ENCODE results near the gene WDR4.
"Not testable (repeated sequence)": the region's sequence is repeated elsewhere in the genome, so short reads cannot be mapped to it uniquely, and the experiment has no call there.

WDR4 gene, protein sequence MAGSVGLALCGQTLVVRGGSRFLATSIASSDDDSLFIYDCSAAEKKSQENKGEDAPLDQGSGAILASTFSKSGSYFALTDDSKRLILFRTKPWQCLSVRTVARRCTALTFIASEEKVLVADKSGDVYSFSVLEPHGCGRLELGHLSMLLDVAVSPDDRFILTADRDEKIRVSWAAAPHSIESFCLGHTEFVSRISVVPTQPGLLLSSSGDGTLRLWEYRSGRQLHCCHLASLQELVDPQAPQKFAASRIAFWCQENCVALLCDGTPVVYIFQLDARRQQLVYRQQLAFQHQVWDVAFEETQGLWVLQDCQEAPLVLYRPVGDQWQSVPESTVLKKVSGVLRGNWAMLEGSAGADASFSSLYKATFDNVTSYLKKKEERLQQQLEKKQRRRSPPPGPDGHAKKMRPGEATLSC

DNA sequence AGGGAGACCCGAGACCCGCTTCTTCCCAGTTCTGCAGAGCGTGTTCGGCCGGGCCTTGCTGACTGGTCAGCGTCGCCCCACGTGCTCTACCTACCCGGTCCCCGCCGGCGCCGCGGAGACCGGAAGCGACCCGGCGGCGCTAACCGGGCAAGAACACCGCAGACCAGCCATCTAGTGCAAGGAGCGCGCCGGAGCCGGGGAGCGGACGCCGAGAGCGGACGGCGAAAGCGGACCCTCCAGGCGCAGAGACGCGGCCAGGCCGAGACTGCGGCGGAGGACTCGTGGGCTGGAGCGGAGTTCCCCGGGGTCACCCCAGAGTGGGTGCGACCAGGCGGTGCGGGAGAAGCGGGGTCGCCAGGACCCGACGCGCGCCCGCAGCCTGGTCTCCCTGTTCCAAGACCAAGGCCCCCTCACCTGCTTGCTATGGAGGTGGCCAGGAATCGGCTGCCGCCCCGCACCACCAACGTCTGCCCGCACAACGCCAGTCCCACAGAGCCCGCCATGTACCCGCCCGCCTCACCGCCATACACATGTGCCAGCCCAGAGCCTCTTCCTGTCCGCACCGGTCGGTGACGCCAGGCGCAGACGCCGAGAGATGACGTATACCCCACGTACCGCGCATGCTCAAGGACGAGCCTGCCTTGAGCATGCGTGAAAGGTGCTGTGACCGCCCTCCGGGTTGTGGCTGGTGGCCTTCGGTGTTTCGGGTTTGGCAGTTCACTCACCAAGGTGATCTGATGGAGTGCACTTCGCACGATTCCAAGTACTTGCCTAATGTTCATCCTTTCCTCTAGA is at the start of gene WDR4:
TSS of gene WDR4 (minus strand) at position 547 of the 795 bp plus-strand sequence. CDS start at position 503, 44 bp downstream.
- peak; percentile 87 to 96 for DNase-seq

DNA sequence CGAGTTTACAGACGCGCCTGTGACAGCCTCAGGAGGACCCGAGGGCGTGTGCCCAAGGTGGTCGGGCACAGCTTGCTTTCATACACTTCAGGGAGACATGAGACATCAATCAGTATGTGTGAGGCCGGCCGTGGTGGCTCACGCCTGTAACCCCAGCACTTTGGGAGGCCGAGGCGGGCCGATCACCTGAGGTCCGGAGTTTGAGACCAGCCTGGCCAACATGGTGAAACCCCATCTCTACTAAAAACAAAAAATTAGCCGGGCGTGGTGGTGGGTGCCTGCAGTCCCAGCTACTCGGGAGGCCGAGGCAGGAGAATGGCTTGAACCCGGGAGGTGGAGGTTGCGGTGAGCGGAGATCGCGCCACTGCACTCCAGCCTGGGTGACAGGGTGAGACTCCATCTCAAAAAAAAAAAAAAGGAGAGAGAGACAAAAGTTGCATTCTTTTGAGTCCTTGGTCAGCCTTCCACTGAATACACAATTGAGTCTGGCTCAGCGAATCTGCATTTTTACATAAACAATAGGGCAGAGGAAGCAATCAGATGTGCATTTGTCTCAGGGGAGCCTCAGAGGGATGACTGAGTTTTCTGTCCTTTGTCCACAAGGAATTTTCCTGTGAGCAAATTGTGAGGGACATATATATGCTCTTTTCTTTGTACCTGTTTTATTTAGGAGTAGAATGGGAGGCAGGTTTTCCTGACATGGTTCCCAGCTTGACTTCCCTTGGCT is 48.3 kb upstream of the WDR4 start:
- peak; percentile 11 to 34 for DNase-seq

DNA sequence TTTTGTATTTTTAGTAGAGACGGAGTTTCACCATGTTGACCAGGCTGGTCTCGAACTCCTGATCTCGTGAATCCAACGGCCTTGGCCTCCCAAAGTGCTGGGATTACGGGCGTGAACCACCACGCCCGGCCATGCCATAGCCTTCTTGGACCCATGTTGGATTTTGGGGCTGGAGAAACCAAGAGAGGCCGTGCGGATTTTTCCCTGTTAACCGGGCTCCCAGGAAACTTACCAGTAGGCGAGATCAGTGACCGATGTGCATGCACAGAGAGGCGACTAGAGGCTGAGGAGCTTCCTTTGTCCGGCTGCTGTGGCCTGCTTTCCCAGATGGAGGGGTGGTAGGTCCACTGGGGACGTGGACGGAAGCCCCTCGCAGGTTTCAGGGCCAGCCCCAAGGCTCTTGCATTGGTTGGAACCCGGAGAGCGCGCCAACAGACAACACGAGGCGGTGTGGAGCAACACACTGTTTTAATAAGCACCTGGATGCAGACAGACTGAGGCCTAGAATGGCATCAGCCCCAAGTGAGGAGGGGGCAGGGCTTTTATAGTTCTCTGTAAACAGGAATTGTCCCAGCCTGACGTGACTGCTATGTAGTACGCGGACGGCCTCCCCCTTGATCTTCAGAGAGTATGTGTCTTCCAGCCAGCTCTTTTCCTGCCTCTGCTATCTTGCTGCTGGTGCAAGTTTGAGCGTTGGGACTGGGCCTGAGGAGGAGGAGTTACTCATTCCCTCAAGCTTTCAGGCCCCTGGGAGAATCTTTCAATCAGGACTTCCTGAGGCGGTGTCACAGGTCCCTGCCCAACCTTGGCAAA is 46.0 kb upstream of the WDR4 start, which contains the start of gene ERVH48-1:
TSS of gene ERVH48-1 (minus strand) at position 517 of the 813 bp plus-strand sequence. CDS start 6,624 bp downstream, outside the sequence.
- DNase-seq = no peak

DNA sequence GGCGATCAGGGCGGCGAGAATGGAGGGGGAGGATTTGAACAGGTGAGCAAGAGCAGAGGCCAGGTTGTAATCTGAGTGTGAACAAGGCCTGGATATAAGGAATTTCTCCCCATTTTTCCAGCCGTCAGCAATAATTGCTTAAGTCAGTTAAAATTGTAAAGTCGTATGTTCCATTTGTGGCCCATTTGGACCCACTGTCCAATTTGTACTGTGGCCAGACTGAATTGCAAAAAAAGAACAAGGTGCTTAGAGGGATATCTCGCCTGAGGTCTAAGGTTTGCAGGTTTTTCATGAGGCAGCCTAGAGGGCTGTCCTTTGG is 45.1 kb upstream of the WDR4 start:
- no peak for DNase-seq

DNA sequence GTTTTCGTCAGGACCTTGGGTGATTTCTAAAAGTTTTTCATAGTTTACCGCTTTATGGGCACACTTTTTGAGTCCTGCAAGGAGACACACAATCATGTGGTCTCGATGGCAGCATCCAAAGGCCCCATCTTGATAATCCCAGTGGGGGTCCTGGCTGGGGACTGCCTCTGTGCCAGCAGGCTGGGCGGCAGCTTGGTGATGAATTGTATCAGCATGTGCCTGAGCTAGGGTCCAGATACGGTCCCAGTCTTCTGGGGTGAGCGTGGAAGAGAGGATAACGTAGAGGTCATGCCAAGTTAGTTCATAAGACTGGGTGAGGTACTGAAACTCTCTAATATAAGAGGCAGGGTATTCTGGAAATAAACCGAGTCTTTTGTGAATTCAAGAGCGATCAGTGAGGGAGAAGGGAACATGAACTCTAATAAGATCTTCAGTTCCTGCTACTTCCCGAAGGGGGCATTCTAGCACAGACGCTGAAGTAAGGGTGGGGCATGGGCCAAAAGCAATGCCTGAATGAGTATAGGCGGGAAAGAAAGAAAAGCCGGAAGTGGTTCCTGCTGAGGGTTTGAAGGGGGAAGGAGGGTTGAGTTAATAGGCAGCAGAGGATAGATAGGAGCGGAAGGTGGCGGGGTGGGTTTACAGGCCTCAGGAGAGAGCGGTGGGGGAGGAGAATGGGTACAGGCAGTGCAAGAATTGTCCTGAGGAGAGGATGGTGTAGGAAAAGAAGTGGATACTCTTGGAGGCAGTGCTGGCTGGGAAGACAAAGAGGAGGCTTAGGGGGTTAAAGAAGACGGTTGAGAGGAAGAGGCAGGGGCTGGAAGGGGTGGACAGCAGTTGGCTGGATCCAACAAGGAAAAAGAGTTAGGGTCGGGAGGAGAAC is 44.5 kb upstream of the WDR4 start:
- DNase-seq = peak; percentile 56 to 59

DNA sequence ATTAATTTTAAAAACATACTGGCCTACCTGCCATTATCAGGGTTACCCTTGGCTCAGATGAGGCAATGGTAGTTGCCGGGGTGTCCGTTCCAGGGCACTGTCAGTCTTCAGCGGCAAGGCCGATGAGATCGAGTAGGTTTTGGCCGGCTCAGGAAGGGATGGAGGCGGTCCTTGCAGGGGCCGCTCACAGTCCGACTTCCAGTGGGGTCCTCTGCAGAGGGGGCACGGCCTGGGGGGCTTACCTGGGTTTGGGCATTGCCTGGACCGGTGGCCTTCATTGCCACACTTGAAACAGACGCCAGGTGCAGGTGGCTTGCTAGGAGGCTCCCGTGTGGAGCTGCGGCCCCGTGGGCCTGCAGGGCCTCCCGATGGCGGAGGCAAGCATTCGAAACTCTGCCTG is 43.6 kb upstream of the WDR4 start:
- DNase-seq = no peak

DNA sequence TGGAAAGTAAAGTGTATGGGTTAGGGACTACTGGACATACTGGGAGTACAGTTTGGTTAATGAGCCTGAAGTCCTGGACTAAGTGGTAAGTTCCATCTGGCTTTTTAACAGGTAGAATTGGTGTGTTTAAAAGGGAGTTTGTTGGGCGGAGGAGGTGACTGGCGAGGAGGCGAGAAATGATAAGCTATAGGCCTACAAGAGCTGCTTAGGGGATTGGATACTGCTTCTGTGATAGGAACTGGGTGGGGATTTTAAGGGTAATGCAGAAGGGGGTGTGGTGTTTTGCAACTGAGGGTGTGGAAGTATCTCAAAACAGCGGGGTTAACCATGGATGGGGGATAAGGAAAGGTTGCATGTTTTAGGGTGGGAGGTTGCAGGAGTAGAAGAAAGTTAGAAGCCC is 42.6 kb upstream of the WDR4 start:
- DNase-seq = no peak

DNA sequence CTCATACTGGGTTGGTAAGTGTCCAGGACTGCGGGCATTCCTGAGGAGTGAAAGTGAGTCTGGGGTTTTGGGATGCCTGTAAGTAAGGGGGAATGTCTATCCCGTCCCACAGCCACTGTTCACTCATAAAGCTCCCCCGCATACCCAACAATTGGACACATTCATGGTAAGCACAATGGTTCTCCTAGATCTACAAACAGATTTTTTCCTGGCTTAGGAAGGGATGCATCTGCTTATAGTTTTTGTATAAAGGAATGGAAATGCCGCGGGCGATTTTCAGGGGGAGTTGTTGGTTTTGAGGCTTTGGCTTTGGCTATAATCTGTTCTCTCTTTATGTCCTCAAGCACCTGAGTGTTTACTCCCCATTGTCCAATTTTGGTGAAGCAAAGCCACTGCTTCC is 39.0 kb upstream of the WDR4 start:
- no peak for DNase-seq

DNA sequence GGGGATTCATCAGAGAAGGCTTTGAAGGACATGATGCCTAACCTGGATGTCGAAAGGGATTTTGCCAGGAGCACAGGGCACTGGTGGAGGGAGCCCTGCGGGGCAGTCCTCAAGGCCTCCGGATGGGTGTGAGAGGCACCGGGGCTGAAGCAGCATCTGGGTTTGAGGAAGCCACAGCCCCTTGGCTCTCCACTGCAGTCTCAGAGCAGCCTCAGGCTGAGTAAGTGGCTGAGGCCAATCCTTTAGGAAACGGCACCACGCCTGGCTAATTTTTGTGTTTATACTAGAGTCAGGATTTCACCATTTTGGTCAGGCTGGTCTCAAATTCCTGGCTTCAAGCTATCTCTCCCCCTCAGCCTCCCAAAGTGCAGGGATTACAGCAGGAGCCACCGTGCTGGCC is 34.1 kb upstream of the WDR4 start:
- DNase-seq = no peak

DNA sequence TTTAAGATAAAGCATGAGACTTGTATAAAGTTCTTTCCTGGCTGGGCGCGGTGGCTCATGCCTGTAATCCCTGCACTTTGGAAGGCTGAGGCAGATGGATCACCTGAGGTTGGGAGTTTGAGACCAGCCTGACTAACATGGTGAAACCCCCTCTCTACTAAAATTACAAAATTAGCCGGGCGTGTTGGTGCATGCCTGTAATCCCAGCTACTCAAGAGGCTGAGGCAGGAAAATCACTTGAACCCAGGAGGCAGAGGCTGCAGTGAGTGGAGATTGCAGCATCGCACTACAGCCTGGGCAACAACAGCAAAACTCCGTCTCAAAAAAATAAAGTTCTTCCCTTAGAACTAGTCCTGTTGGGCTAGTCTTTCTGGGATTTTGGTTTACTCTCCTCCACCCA is 32.6 kb upstream of the WDR4 start:
- not testable (repeated sequence) for DNase-seq

DNA sequence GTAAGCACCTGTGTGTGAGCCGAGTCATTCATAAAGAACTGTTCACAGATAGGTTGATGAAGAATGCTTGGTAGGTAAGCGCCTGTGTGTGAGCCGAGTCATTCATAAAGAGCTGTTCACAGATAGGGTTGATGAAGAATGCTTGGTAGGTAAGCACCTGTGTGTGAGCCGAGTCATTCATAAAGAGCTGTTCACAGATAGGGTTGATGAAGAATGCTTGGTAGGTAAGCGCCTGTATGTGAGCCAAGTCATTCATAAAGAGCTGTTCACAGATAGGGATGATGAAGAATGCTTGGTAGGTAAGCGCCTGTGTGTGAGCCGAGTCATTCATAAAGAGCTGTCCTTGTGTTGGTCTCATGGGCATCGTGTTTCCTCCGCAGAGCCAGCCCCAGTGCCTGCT is 29.1 kb upstream of the WDR4 start:
- DNase-seq = not testable (repeated sequence)

DNA sequence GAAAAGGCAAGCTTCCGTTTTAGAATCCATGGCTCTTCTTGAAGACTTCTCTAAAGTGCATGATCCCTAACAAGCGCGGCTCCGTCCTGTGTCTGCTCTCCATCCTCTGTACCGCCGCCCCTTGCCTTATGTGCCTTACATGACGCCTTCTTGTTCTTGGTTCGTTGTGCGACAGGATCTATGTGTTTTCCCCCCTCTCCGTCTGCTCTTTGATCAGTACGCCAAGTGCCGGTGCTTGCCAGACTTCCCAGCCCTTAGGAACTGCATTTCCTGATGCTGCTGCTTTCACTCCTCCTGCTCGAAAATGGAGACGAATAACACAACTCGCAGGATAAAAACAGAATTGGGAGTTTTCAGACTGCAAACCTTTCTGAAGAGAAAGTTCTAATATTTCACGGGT is 26.9 kb upstream of the WDR4 start:
- DNase-seq = peak in 1 of 2 donors; percentile 21

DNA sequence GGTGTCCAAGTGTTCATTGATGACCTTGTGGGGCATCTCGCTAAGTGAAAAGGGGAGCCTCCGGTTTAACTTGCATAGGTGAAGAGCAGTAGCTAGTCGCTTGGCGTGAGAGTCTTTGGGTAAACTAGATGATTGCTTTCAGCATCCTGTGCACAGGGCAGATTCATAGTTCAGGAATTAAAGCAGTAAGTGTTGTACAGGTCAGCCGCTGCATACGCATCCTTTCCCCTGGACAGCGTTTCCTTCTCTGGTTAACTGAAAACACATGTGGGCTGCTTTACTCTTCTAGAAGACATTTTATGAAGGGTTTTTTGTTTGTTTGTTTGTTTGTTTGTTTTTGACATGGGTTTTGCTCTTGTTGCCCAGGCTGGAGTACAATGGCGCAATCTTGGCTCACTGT is 25.9 kb upstream of the WDR4 start:
- DNase-seq = no peak

DNA sequence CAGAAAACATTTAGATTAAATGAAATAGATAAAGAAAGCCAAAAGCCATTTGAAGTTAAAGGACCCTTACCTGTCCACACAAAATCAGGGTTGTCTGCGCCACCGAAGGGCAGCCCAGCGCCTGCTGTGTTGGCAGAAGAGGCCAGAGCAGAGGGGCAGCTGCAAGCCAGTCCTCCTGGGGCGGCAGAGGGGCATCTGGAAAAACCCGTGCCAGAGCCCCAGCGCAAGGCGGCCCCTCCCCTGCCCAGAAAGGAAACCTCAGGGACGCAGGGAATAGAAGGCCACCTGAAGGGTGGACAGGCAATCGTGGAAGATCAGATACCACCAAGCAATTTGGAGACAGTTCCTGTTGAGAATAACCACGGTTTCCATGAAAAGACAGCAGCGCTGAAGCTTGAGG is 24.5 kb upstream of the WDR4 start:
- DNase-seq = no peak

DNA sequence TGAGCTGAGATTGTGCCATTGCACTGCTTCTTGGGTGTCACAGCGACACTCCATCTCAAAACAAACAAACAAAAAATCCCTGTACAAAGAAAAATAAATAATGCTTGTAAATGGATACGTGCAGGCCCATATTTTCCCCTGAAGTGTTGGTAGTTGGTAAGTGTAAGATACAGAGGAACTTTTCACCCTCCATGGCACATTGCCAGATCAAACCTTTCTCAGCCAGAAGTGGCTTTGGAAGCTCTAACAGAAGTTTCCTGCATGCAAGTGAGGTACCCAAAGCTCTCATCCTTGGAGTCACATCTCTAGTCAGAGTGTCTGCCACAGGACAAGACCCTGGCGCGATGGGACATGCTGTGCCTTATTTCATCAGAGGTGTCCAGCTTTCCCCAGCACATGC is 21.1 kb upstream of the WDR4 start:
- DNase-seq = no peak

DNA sequence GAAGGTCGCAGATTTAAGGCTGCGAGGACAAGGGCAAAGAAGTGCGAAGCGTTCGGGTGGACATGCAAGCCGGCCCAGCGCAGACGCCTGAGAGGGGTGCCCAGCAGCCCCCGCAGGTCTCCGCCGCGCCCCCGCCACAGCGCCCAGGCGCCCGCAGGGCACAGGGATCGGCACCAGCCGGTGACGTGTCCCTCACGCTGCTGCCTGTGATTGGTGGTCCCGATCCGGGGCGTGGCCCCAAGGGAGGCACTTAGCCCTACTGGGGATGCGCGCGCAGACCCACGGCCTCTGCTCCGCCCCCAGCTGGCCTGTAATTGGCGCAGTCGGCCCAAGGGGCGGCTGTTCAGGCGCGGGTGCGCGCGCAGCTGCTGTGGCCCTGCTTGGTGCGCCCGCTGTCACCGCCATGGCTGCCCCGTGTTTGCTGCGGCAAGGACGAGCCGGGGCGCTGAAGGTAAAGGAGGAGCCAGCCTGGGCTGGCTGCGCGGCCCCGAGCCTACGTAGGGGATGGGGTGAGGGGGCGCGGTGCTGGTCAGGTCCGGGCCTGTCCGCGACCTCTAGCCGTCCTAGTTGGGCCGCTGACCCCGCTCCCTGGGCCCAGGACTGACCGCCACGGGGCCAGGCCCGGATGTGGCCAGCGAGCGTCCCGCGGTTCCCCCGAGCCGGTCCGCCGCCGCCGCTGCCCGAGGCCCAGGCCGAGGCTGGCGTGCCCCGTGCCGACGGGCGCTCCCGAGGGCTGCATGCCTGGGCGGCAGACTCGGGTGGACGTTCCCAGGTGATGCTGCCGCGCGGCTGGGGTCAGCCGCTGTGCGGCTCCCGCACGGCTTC is 13.8 kb upstream of the WDR4 start, which contains the start of gene NDUFV3:
TSS of gene NDUFV3 (plus strand) at position 379 of the 825 bp plus-strand sequence. CDS start at position 404, 25 bp downstream.
- peak; percentile 98 to 100 for DNase-seq

DNA sequence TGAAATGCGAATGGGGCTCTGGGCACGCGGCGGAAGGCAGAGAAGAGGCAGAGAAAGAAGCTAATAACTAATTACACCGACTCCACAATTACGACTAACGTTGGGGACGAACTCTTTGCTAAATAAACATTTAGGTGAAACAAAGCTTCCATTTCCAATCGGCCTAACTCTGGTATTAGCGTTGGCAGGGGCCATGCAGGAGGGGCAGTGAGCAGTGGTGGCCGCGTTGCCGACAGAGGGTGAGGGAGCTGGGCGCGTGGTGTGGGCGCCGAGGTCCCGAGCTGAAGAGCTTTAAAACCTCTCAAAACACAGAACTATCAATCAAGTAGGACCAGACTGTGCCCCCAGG is 13.2 kb upstream of the WDR4 start:
- DNase-seq = no peak

DNA sequence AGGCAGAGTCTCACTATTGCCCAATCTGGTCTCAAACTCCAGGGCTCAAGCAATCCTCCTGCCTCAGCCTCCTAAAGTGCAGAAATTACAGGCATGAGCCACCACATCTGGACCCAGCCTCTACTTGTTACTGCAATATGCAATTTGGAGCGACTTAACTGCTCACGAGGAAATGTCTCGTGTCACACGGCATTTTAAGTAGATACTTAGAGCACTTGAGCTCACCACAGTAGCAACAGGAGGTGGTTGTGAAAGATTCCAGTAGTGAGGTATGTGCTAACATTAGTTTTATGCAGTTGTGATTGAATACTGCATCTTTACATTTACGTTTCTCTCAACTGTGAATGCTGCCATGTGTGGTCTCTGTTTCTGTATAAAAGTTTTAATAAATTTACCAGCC is 8.0 kb upstream of the WDR4 start:
- no peak for DNase-seq

DNA sequence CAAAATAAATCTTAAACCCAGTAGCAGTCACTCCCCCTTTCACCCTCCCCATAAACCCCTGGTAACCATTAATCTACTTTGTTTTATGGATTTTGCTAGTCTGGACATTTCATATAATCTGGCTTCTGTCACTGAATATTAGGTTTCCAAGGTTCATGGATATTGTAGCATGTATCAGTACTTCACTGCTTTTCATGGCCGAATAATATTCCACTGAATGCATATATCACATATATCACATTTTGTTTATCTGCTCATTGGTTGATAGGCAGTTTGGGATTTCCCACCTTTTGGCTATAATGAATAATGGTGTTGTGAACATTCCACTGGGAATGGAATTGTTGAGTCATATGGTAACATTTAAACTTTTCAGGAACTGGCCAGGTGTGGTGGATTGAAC is 4.6 kb upstream of the WDR4 start:
- DNase-seq = no peak

DNA sequence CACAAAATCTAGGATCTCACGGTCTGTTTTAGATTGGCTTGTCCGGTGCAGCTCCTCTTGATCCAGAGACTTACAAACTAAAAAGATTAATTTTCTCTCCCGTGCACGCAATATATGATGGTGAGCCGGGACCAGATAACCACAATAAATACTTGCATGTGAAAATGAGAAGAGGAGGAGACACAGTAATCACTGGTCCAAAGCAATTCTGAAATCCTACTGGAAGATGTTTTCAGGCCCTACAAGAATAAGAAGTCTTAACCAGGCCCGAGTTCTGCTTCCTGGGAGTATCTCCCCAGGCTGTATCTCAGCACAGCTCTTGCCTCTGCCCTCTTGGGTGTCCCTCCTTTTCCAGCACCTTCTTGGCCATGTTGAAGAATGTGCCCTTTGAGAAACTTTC is 1.0 kb upstream of the WDR4 start:
- DNase-seq = no peak

DNA sequence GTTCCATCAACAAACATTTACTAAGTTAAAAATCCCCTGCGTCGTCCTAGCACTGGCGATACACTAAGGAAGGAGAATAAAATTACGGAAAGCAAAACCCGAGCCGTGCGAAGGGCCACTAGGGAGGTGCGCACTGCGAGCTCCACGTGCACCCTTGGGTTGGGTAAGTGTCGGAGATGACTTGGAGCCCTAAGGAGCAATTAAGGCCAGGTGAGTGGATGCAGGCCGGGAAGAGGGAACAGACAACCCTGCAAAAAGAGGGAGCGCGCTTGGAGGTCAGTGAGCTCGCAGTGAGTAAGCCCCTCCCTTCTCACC is 704 bp downstream of the WDR4 start:
- DNase-seq = no peak
